Smooth muscle cell (in vitro differentiated cells): ENCODE results near the gene C6orf52. TPM values are rescaled to one million over a fixed set of nuclear protein-coding genes. Genes with fewer than 3 reads are reported as not detected.

Experiments
- DNase-seq: peaks from one replicate; lab custom pipeline; 2025; ENCODE audit not compliant: unreplicated experiment; lab: John Stamatoyannopoulos, UW
- H2AFZ ChIP-seq: fragments of 200-600 bp; sonication (generic); 2 replicates; pipeline ENCODE4 v1.6.0; 2016; ENCODE audit warnings: antibody characterized with exemption, low read depth, mild to moderate bottlenecking
- H3F3A ChIP-seq: fragments of 200-600 bp; sonication (generic); 2 replicates; pipeline ENCODE4 v1.6.0; 2017; ENCODE audit warnings: antibody characterized with exemption, low read depth
- H3K27ac ChIP-seq: fragments of 200-600 bp; sonication (generic); 2 replicates; pipeline ENCODE4 v1.5.1; 2016; ENCODE audit warnings: low read depth, mild to moderate bottlenecking
- H3K27me3 ChIP-seq: fragments of 200-600 bp; sonication (generic); 2 replicates; pipeline ENCODE4 v1.6.1; 2016; ENCODE audit warnings: low read depth, mild to moderate bottlenecking
- H3K36me3 ChIP-seq: fragments of 200-600 bp; sonication (generic); 2 replicates; pipeline ENCODE4 v1.5.1; 2016; ENCODE audit warnings: low read depth
- H3K4me1 ChIP-seq: fragments of 200-600 bp; sonication (generic); 2 replicates; pipeline ENCODE4 v1.5.1; 2016; ENCODE audit warnings: low read depth
- H3K4me2 ChIP-seq: fragments of 200-600 bp; sonication (generic); 2 replicates; pipeline ENCODE4 v1.6.0; 2016; ENCODE audit warnings: mild to moderate bottlenecking
- H3K4me3 ChIP-seq: fragments of 200-600 bp; sonication (generic); 2 replicates; pipeline ENCODE4 v1.5.1; 2016; ENCODE audit warnings: mild to moderate bottlenecking
- H3K79me2 ChIP-seq: fragments of 200-600 bp; sonication (generic); 2 replicates; pipeline ENCODE4 v1.6.0; 2016; ENCODE audit warnings: low read depth, mild to moderate bottlenecking
- H3K9ac ChIP-seq: fragments of 200-600 bp; sonication (generic); 2 replicates; pipeline ENCODE4 v1.6.0; 2016; ENCODE audit warnings: low read depth
- H3K9me3 ChIP-seq: fragments of 200-600 bp; sonication (generic); replicated peaks from 2 replicates; pipeline ENCODE4 v1.5.1; 2016; ENCODE audit warnings: low read depth
- H4K20me1 ChIP-seq: fragments of 200-600 bp; sonication (generic); 2 replicates; pipeline ENCODE4 v1.6.0; 2016; ENCODE audit warnings: low read depth
- CTCF ChIP-seq: fragments of 200-600 bp; sonication (generic); IDR thresholded peaks from 2 replicates; pipeline ENCODE4 v1.5.1; 2017; ENCODE audit warnings: borderline replicate concordance, mild to moderate bottlenecking, antibody characterized with exemption; ENCODE audit not compliant: insufficient read depth, poor library complexity, severe bottlenecking
- WGBS: methylation state at CpG from one replicate; pipeline ENCODE4 v1.1.7; 2016; ENCODE audit warnings: low lambda C conversion rate; 5-methylcytosine and 5-hydroxymethylcytosine counted together
- polyA plus RNA-seq: library from polyadenylated mRNA; unstranded; fragments of >200 nt; fragmentation: Nextera tagmentation; extraction: Ambion mirVana; gene quantifications from 2 replicates; pipeline ENCODE4 v1.2.1, GENCODE V29; 2016
- total RNA-seq: library from RNA; depleted of rRNA; stranded (reverse); fragments of >200 nt; gene quantifications from 2 replicates; pipeline ENCODE4 v1.2.3, GENCODE V29; 2014

The C6orf52 gene
- total and polyA plus RNA-seq, 2 experiments from 2014 or later, result 2.4 to 9.5 TPM

- Histone ChIP-seq H3F3A (no peaks in the 10 kb centered on the region), H3K4me3 (no peak overlapping the region), H3K27me3 (no peaks in the 10 kb centered on the region), H3K79me2 (no peaks in the 10 kb centered on the region), H3K9ac (no peak overlapping the region), H2AFZ (no peak overlapping the region), H3K4me1 (peaks cover 3% of the 10 kb centered on the region), H4K20me1 (no peaks in the 10 kb centered on the region), H3K9me3 (no peaks in the 10 kb centered on the region), H3K36me3 (no peaks in the 10 kb centered on the region), H3K4me2 (no peak overlapping the region), H3K27ac (no peak overlapping the region)
- DNase-seq, result no peak
- TF ChIP-seq CTCF, result no peak
Observed at GRCh38 chr6:10740061-10740460, 45.6 kb upstream of the C6orf52 start.

GRCh38 chr6:10736731-10737130, 42.3 kb upstream of the C6orf52 start:
- no peak overlapping the region for H3K4me2 ChIP-seq
- H3K9ac ChIP-seq, result no peak overlapping the region
- H3K36me3 ChIP-seq, result no peaks in the 10 kb centered on the region
- 97% methylated on average over 2 of the region's 2 CpGs for WGBS
- no peaks in the 10 kb centered on the region for H3K79me2 ChIP-seq
- no peak overlapping the region for H2AFZ ChIP-seq
- H4K20me1 ChIP-seq, result no peaks in the 10 kb centered on the region
- no peak overlapping the region for H3K4me3 ChIP-seq
- DNase-seq, result no peak
- no peaks in the 10 kb centered on the region for H3K27me3 ChIP-seq
- peaks cover 3% of the 10 kb centered on the region for H3K4me1 ChIP-seq
- H3K9me3 ChIP-seq, result no peaks in the 10 kb centered on the region
- no peak for TF ChIP-seq CTCF
- no peak overlapping the region for H3K27ac ChIP-seq
- peaks cover 8% of the 10 kb centered on the region for H3F3A ChIP-seq

- H3K4me3 ChIP-seq, result no peak overlapping the region
- no peak overlapping the region for H3K4me2 ChIP-seq
- peaks cover 7% of the 10 kb centered on the region for H3K36me3 ChIP-seq
- H2AFZ ChIP-seq, result no peak overlapping the region
- DNase-seq, result no peak
- H3K9ac ChIP-seq, result peak overlapping the region; percentile 15
- no peaks in the 10 kb centered on the region for H3K9me3 ChIP-seq
- H3K27ac ChIP-seq, result peak overlapping the region; percentile 82
- H3K79me2 ChIP-seq, result no peaks in the 10 kb centered on the region
- peaks cover 8% of the 10 kb centered on the region for H3F3A ChIP-seq
- H4K20me1 ChIP-seq, result no peaks in the 10 kb centered on the region
- peaks cover 3% of the 10 kb centered on the region for H3K4me1 ChIP-seq
- WGBS, result 71% methylated on average over 3 of the region's 3 CpGs
- no peak for TF ChIP-seq CTCF
- H3K27me3 ChIP-seq, result no peaks in the 10 kb centered on the region
Observed at GRCh38 chr6:10733863-10734262, 39.4 kb upstream of the C6orf52 start.

GRCh38 chr6:10733151-10733715, 38.8 kb upstream of the C6orf52 start:
- H4K20me1 ChIP-seq, result no peaks in the 10 kb centered on the region
- H2AFZ ChIP-seq, result no peak overlapping the region
- no peak overlapping the region for H3K4me2 ChIP-seq
- no peak overlapping the region for H3K4me3 ChIP-seq
- peak overlapping the region; percentile 5 for H3K9ac ChIP-seq
- no peak for TF ChIP-seq CTCF
- DNase-seq, result no peak
- H3K4me1 ChIP-seq, result peaks cover 3% of the 10 kb centered on the region
- peaks cover 8% of the 10 kb centered on the region for H3F3A ChIP-seq
- H3K27me3 ChIP-seq, result no peaks in the 10 kb centered on the region
- H3K27ac ChIP-seq, result peak overlapping the region; percentile 82
- no peaks in the 10 kb centered on the region for H3K79me2 ChIP-seq
- peaks cover 7% of the 10 kb centered on the region for H3K36me3 ChIP-seq
- 72% methylated on average over 17 of the region's 17 CpGs for WGBS
- no peaks in the 10 kb centered on the region for H3K9me3 ChIP-seq
